GM21717 (cell line): ENCODE data around the gene TRAT1.

Source experiments
- ATAC-seq: cut with Tn5 transposase; IDR thresholded peaks from one replicate; pipeline ENCODE4 v1.9.1; 2021; ENCODE audit warnings: mild to moderate bottlenecking, moderate library complexity; ENCODE audit not compliant: unreplicated experiment

The TRAT1 gene

GRCh38 chr3:108849075-108849474 lies 26.5 kb downstream of the TRAT1 start:
- ATAC-seq: no peak

- no peak for ATAC-seq
Observed at GRCh38 chr3:108861401-108861800, 38.8 kb downstream of the TRAT1 start.

- peak; percentile 59 for ATAC-seq
Observed at GRCh38 chr3:108862865-108863798, 40.5 kb downstream of the TRAT1 start.

- no peak for ATAC-seq
Observed at GRCh38 chr3:108863799-108864135, 41.2 kb downstream of the TRAT1 start.

GRCh38 chr3:108877901-108878300 lies 55.3 kb downstream of the TRAT1 start:
- ATAC-seq: no peak

GRCh38 chr3:108879915-108880314 lies 57.3 kb downstream of the TRAT1 start:
- ATAC-seq: no peak

- ATAC-seq: no peak
Observed at GRCh38 chr3:108882762-108883161, 60.2 kb downstream of the TRAT1 start.

GRCh38 chr3:108883373-108883772 lies 60.8 kb downstream of the TRAT1 start:
- no peak for ATAC-seq

- no peak for ATAC-seq
Observed at GRCh38 chr3:108887121-108887520, 64.5 kb downstream of the TRAT1 start.

GRCh38 chr3:108887777-108888176 lies 65.2 kb downstream of the TRAT1 start:
- no peak for ATAC-seq

GRCh38 chr3:108891833-108892232 lies 69.2 kb downstream of the TRAT1 start:
- no peak for ATAC-seq

- ATAC-seq: no peak
Observed at GRCh38 chr3:108894981-108895380, 72.4 kb downstream of the TRAT1 start.

- peak; percentile 94 for ATAC-seq
Observed at GRCh38 chr3:108897883-108898282, 75.3 kb downstream of the TRAT1 start.

- ATAC-seq: no peak
Observed at GRCh38 chr3:108899530-108899929, 76.9 kb downstream of the TRAT1 start.
